ENCODE results near the gene GSX1. TPM values are rescaled to one million over a fixed set of nuclear protein-coding genes. Genes with fewer than 3 reads are reported as not detected.

The GSX1 gene
- total RNA-seq, 3 donors from 2014 or later (not counting 1 experiment from before 2014, with no cell fraction given) = not detected

DNA sequence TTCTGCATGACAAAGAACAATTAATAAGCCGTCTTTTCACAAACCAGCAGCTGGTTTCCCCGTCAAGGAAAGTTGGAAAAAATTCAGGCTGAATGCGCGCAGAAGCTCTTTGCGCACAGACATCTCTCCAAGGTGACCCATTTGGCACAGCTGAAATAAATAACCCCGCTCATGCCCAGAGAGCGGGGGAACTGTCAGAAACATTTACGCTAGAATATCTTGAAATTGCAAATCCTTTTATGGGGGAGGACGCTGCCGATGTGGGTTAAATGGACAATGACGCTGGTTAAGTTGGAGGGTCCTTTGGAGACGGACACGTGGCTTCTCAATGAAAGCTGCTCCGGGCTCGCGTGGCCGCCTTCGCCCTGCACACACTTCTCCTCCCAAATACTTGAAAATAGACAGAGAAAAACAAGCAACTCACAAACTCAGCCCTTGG, 30.6 kb downstream of the GSX1 start:
- intact Hi-C loops (cut with micrococcal nuclease) = no loop called here
- no peak overlapping the region for H3K27ac ChIP-seq (ENCODE audit: low read length)
- H3K27ac Mint-ChIP-seq = no peak overlapping the region
- ATAC-seq (no peak), DNase-seq (no peak)
- no peak overlapping the region for H3K4me3 ChIP-seq (ENCODE audit: low read length)
- WGBS (ENCODE audit: insufficient coverage) = 6% methylated on average over 18 of the region's 18 CpGs
- TF ChIP-seq, protein P1, sequence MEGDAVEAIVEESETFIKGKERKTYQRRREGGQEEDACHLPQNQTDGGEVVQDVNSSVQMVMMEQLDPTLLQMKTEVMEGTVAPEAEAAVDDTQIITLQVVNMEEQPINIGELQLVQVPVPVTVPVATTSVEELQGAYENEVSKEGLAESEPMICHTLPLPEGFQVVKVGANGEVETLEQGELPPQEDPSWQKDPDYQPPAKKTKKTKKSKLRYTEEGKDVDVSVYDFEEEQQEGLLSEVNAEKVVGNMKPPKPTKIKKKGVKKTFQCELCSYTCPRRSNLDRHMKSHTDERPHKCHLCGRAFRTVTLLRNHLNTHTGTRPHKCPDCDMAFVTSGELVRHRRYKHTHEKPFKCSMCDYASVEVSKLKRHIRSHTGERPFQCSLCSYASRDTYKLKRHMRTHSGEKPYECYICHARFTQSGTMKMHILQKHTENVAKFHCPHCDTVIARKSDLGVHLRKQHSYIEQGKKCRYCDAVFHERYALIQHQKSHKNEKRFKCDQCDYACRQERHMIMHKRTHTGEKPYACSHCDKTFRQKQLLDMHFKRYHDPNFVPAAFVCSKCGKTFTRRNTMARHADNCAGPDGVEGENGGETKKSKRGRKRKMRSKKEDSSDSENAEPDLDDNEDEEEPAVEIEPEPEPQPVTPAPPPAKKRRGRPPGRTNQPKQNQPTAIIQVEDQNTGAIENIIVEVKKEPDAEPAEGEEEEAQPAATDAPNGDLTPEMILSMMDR (IDR thresholded peaks at IDR 0.05) = no peak
- H3K36me3 ChIP-seq (ENCODE audit: control insufficient read depth, insufficient read depth, low read length) = no peaks in the 10 kb centered on the region
- peaks cover 7% of the 10 kb centered on the region for H3K4me1 ChIP-seq (ENCODE audit: control insufficient read depth, insufficient read depth, low read length)
- no peak overlapping the region for H3K4me3 Mint-ChIP-seq
- no peaks in the 10 kb centered on the region for H3K9me3 ChIP-seq (ENCODE audit: control insufficient read depth, insufficient read depth, low read length)
- no peaks in the 10 kb centered on the region for H3K36me3 Mint-ChIP-seq
- H3K4me1 Mint-ChIP-seq = no peaks in the 10 kb centered on the region
- no peaks in the 10 kb centered on the region for H3K9me3 Mint-ChIP-seq
- H3K27me3 ChIP-seq (ENCODE audit: control insufficient read depth, insufficient read depth, low read length) = peaks cover 19% of the 10 kb centered on the region
- H3K27me3 Mint-ChIP-seq (ENCODE audit: low read depth in 2 of 2) = peaks cover 46 to 62% of the 10 kb centered on the region in 2 donors

DNA sequence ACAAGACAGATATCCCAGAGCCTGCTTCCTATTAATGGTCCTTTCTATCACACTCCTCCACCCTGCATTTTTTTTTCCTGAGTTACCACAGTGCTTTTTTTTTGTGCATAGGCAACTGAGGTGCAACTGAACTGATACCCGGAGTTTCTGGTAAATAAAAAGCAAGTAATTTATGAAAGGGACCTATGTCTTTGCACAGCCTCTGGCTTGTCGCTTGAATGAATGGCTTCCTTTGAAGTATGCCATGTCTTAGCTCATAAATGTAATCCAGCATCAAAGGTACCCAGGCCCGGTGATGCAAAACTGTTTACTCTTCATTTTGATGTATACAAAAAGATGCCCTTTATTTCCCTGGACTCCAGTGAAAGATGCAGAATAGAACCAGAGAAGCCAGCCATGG, 31.8 kb downstream of the GSX1 start:
- no peaks in the 10 kb centered on the region for H3K4me1 Mint-ChIP-seq
- H3K4me3 Mint-ChIP-seq = no peak overlapping the region
- intact Hi-C loops (cut with micrococcal nuclease) = no loop called here
- TF ChIP-seq, protein P1 (IDR thresholded peaks at IDR 0.05) = no peak
- DNase-seq (no peak), ATAC-seq (no peak)
- no peak overlapping the region for H3K27ac Mint-ChIP-seq
- H3K9me3 ChIP-seq (ENCODE audit: control insufficient read depth, insufficient read depth, low read length) = no peaks in the 10 kb centered on the region
- H3K4me3 ChIP-seq (ENCODE audit: low read length) = no peak overlapping the region
- H3K9me3 Mint-ChIP-seq = no peaks in the 10 kb centered on the region
- 18% methylated on average over 3 of the region's 3 CpGs for WGBS (ENCODE audit: insufficient coverage)
- peaks cover 19% of the 10 kb centered on the region for H3K27me3 ChIP-seq (ENCODE audit: control insufficient read depth, insufficient read depth, low read length)
- H3K36me3 ChIP-seq (ENCODE audit: control insufficient read depth, insufficient read depth, low read length) = no peaks in the 10 kb centered on the region
- peaks cover 54 to 74% of the 10 kb centered on the region in 2 donors for H3K27me3 Mint-ChIP-seq (ENCODE audit: low read depth in 2 of 2)
- H3K27ac ChIP-seq (ENCODE audit: low read length) = no peak overlapping the region
- no peaks in the 10 kb centered on the region for H3K36me3 Mint-ChIP-seq
- H3K4me1 ChIP-seq (ENCODE audit: control insufficient read depth, insufficient read depth, low read length) = peaks cover 7% of the 10 kb centered on the region

DNA sequence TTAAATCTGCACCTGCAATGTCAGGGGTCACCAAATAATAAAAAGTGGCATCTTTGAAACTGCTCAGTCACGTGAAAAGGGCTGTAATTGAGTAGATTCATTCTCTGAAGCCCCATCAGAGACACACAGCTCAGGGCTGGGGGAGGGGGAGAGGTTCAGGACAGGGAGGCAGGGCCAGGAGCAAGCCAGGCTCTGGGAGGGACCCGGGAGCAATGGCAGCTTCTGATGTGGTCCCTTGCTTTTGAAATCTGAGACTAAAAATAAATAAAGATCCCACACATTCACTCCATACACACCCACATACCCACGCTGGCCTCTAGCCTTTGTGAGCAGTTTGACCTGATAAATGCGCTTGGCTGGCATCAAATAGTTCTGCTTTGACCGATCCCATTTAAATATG, 32.8 kb downstream of the GSX1 start:
- 29% methylated on average over 5 of the region's 5 CpGs for WGBS (ENCODE audit: insufficient coverage)
- H3K4me1 Mint-ChIP-seq = peaks cover 5% of the 10 kb centered on the region in 2 donors
- no peaks in the 10 kb centered on the region for H3K36me3 Mint-ChIP-seq
- Histone ChIP-seq H3K4me1 (ENCODE audit: control insufficient read depth, insufficient read depth, low read length) (peaks cover 10% of the 10 kb centered on the region), H3K4me3 (ENCODE audit: low read length) (no peak overlapping the region), H3K9me3 (ENCODE audit: control insufficient read depth, insufficient read depth, low read length) (no peaks in the 10 kb centered on the region), H3K27me3 (ENCODE audit: control insufficient read depth, insufficient read depth, low read length) (peaks cover 19% of the 10 kb centered on the region), H3K27ac (ENCODE audit: low read length) (no peak overlapping the region), H3K36me3 (ENCODE audit: control insufficient read depth, insufficient read depth, low read length) (no peaks in the 10 kb centered on the region)
- peaks cover 53 to 71% of the 10 kb centered on the region in 2 donors for H3K27me3 Mint-ChIP-seq (ENCODE audit: low read depth in 2 of 2)
- TF ChIP-seq, protein P1 (IDR thresholded peaks at IDR 0.05) = no peak
- intact Hi-C loops (cut with micrococcal nuclease) = no loop called here
- no peak overlapping the region for H3K27ac Mint-ChIP-seq
- no peak overlapping the region for H3K4me3 Mint-ChIP-seq
- DNase-seq (no peak), ATAC-seq (no peak)
- H3K9me3 Mint-ChIP-seq = no peaks in the 10 kb centered on the region

All from natural killer cell (primary cell).